Activated T-helper 2 cell treated with anti-CD3 and anti-CD28 coated beads, Interferon-gamma antibody, Interleukin-2, Interleukin-4, amounts not matched to agents 10 μg/mL and 5 μg/mL and 100 μg/mL, durations not matched to agents 14 hours and 24 hours and 36 hours (primary cell): ENCODE measurements around the gene KRTAP4-4. TPM values are rescaled to one million over a fixed set of nuclear protein-coding genes. Genes with fewer than 3 reads are reported as not detected.
"Not testable (repeated sequence)": the region's sequence is repeated elsewhere in the genome, so short reads cannot be mapped to it uniquely, and the experiment has no call there.

ENCODE experiments used
- DNase-seq: peaks from one replicate; pipeline ENCODE4 v3.0.0; 2021; ENCODE audit warnings: low spot score
- H3K27ac Mint-ChIP-seq: one replicate; pipeline ENCODE4 v1.8.0; 2021; ENCODE audit warnings: mixed read lengths
- H3K27me3 Mint-ChIP-seq: one replicate; pipeline ENCODE4 v1.8.0; 2021; ENCODE audit warnings: low read depth, mixed read lengths
- H3K36me3 Mint-ChIP-seq: one replicate; pipeline ENCODE4 v1.8.0; 2021; ENCODE audit warnings: low read depth, mixed read lengths
- H3K4me1 Mint-ChIP-seq: one replicate; pipeline ENCODE4 v1.8.0; 2021; ENCODE audit warnings: low read depth, mixed read lengths
- H3K4me3 Mint-ChIP-seq: one replicate; pipeline ENCODE4 v1.8.0; 2021; ENCODE audit warnings: low read depth, mild to moderate bottlenecking, moderate library complexity, mixed read lengths
- H3K9me3 Mint-ChIP-seq: one replicate; pipeline ENCODE4 v1.8.0; 2021; ENCODE audit warnings: mixed read lengths
- intact Hi-C: fragments of 100-400 bp; cut with micrococcal nuclease; formaldehyde crosslinking; loops from one replicate; pipeline ENCODE4 v1.15.1; 2023
- total RNA-seq: library from RNA; stranded (reverse); gene quantifications from 2 replicates; pipeline ENCODE4 v1.2.3, GENCODE V29; 2022

KRTAP4-4 gene
- total RNA-seq: not detected in 2 replicates

DNA sequence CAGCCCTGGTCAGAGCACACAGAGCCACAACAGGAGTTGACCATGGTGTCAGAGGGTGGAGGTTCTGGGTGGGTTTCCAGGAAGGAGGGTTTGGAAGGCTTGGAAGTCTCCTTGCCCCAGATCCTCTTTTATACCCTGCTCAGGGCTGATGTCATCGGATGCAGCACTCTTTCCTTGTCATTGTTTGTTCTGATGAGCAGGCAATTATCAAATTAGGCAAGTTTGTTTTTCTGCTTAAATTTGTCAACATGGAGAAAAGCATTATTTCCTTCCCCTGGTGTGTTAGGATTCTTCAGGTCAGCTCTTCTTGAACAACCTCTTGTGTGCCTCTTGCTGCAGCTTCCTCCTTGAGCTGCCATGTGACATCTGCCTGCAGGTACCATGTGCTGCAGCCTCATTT lies at the start of gene KRTAP4-4:
KRTAP4-4 (minus strand) TSS at position 101 of the 400 bp plus-strand sequence; CDS start at position 44, 57 bp downstream.
- peaks cover 13% of the 10 kb centered on the region for H3K27me3 Mint-ChIP-seq

DNA sequence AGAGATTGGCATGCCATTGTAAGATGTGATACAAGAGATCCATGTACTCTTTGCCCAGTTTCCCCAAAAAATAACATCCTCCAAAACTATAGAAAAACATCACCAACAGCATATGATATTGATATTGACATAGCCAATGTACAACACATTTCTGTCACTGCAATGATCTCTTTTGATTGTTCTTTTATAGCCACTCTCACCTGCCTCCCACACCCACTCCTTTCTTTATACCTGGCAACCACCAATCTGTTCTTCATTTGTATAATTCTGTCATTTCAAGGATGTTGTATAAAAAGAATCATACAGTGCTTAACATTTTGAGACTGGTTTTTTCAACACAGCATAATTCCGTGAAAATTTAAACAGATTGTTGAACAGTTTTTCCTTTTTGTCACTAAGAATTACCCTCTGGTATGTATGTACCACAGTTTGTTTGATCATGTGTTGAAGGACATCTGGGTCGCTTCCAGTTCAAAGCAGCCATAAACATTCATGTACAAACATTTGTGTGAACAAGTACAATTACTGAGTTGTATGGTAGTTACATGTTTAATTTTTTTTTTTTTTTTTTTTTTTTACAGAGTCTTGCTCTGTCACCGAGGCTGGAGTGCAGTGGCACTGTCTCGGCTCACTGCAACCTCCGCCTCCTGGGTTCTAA lies 39.0 kb upstream of the KRTAP4-4 start:
- Mint-ChIP-seq H3K4me3 (no peak overlapping the region), H3K27me3 (peaks cover 8% of the 10 kb centered on the region), H3K4me1 (no peaks in the 10 kb centered on the region), H3K27ac (no peak overlapping the region), H3K36me3 (no peaks in the 10 kb centered on the region), H3K9me3 (no peaks in the 10 kb centered on the region)
- DNase-seq: no peak
- intact Hi-C loops: no loop called here

More for the DNA sequence above, at the start of gene KRTAP4-4:
- H3K4me3 Mint-ChIP-seq: no peak within 1 kb of the TSS
- no peaks in the 10 kb centered on the region for H3K36me3 Mint-ChIP-seq
- H3K9me3 Mint-ChIP-seq: no peaks in the 10 kb centered on the region
- DNase-seq: no peak
- intact Hi-C loops: no loop called here
- no peak within 1 kb of the TSS for H3K27ac Mint-ChIP-seq
- no peaks in the 10 kb centered on the region for H3K4me1 Mint-ChIP-seq

DNA sequence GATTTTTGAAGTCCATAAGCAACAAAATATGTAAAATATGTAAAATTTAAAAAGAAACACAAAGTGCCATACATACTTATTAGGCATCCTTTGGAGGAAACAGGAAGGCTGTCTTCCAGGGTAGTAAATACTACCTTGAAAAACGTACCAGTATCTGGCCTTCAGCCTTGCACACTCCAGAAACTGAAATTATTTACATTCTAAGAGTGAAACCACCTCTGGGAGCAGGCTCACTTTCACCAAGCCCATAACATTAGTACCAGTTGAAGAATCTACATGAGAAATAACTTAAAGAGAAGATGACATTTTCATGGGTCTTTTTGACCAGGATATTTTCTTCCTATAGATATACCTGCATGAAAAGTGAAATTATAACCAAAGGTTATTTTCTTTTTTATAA lies 35.5 kb upstream of the KRTAP4-4 start:
- Mint-ChIP-seq H3K4me1 (no peaks in the 10 kb centered on the region), H3K9me3 (no peaks in the 10 kb centered on the region), H3K27me3 (peaks cover 8% of the 10 kb centered on the region), H3K36me3 (no peaks in the 10 kb centered on the region), H3K27ac (no peak overlapping the region), H3K4me3 (no peak overlapping the region)
- intact Hi-C loops: no loop called here
- no peak for DNase-seq

DNA sequence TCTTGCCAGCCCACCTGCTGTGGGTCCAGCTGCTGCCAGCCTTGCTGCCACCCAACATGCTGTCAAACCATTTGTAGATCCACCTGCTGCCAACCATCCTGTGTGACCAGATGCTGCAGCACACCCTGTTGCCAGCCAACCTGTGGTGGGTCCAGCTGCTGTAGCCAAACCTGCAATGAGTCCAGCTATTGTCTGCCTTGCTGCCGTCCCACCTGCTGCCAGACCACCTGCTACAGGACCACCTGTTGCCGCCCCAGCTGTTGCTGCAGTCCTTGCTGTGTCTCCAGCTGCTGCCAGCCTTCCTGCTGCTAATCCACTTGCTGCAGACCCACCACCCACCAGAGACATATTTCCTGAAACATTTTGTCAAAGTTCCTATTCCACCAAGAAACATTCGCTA lies 29.8 kb upstream of the KRTAP4-4 start:
- Mint-ChIP-seq H3K4me1 (no peaks in the 10 kb centered on the region), H3K27me3 (peaks cover 3% of the 10 kb centered on the region), H3K4me3 (no peak overlapping the region), H3K27ac (no peak overlapping the region), H3K36me3 (no peaks in the 10 kb centered on the region), H3K9me3 (no peaks in the 10 kb centered on the region)
- DNase-seq: no peak
- intact Hi-C loops: no loop called here

DNA sequence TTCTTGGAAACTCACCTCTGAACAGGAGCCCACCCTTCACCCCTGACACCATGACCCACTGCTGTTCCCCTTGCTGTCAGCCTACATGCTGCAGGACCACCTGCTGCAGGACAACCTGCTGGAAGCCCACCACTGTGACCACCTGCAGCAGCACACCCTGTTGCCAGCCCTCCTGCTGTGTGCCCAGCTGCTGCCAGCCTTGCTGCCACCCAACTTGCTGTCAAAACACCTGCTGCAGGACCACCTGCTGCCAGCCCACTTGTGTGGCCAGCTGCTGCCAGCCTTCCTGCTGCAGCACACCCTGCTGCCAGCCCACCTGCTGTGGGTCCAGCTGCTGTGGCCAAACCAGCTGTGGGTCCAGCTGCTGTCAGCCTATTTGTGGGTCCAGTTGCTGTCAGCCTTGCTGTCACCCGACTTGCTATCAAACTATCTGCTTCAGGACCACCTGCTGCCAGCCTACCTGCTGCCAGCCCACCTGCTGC lies 29.3 kb upstream of the KRTAP4-4 start, which contains the start of gene KRTAP9-1:
KRTAP9-1 (plus strand) TSS at position 51 of the 482 bp plus-strand sequence; CDS start at position 51, 0 bp downstream.
- H3K27me3 Mint-ChIP-seq, H3K27ac Mint-ChIP-seq, intact Hi-C loops, H3K36me3 Mint-ChIP-seq, H3K9me3 Mint-ChIP-seq, H3K4me1 Mint-ChIP-seq, H3K4me3 Mint-ChIP-seq, DNase-seq: not testable (repeated sequence)

DNA sequence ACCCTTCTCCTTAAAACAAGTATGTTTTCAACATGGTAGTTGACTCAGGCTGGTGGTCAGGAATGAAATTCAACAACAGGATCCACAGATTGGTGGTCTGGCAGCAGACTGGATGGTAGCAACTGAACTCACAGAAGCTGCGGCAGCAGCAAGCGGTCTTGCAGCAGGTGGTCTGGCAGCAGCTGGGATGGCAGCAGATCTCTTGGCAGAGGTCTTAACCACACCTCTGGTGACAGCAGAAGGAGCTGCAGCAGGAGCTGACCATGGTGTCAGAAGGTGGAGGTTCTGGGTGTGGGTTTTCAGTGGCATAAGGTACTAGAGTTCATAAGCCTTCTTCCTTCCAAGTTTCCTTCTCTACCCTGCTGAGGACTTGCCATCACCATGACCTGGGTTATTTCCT lies 26.3 kb upstream of the KRTAP4-4 start:
- Mint-ChIP-seq H3K27me3 (peaks cover 6% of the 10 kb centered on the region), H3K4me1 (no peaks in the 10 kb centered on the region)

DNA sequence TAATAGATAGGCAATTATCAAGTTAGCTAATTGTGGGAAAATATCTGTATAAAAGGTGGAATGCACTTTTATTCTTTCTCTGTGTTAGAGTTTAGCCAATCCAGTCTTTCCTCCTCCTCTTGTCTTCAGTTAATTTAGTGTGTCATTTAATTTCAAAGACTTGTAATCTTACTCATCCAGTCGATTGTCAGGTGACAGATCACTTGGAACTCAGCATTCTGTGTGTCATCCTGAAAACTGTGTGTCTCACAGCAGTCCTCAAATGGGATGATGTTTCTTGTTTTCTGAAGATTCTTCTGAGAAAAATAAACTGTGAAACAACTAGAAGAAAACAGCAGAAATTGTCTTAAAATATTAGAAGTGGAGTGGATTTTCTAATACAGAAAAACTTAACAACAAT lies 24.5 kb upstream of the KRTAP4-4 start:
- H3K9me3 Mint-ChIP-seq: no peaks in the 10 kb centered on the region
- no peak overlapping the region for H3K27ac Mint-ChIP-seq
- no peak overlapping the region for H3K4me3 Mint-ChIP-seq
- DNase-seq: no peak
- H3K36me3 Mint-ChIP-seq: no peaks in the 10 kb centered on the region
- intact Hi-C loops: no loop called here
- no peaks in the 10 kb centered on the region for H3K4me1 Mint-ChIP-seq
- H3K27me3 Mint-ChIP-seq: peaks cover 6% of the 10 kb centered on the region

More for the DNA sequence above, 26.3 kb upstream of the KRTAP4-4 start:
- H3K9me3 Mint-ChIP-seq: no peaks in the 10 kb centered on the region
- intact Hi-C loops: no loop called here
- no peak for DNase-seq
- no peaks in the 10 kb centered on the region for H3K36me3 Mint-ChIP-seq
- no peak overlapping the region for H3K4me3 Mint-ChIP-seq
- no peak overlapping the region for H3K27ac Mint-ChIP-seq

DNA sequence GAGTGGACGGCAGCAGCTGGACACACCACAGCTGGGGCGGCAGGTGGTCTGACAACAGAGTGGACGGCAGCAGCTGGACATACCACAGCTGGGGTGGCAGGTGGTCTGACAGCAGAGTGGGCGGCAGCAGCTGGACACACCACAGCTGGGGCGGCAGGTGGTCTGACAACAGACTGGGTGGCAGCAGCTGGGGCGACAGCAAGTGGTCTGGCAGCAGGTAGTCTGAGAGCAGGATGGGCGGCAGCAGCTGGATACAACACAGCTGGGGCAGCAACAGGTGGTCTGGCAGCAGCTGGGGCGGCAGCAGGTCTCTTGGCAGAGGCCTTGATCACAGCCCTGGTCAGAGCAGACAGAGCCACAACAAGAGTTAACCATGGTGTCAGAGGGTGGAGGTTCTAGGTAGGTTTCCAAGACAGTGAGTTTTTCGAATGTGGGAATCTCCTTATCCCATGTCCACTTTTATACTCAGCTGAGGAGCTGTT lies 24.0 kb upstream of the KRTAP4-4 start, which contains the start of gene KRTAP4-1:
KRTAP4-1 (minus strand) TSS at position 432 of the 482 bp plus-strand sequence; CDS start at position 375, 57 bp downstream.
- H3K9me3 Mint-ChIP-seq: no peaks in the 10 kb centered on the region
- peaks cover 6% of the 10 kb centered on the region for H3K27me3 Mint-ChIP-seq
- no peak within 1 kb of the TSS for H3K27ac Mint-ChIP-seq
- no peaks in the 10 kb centered on the region for H3K36me3 Mint-ChIP-seq
- intact Hi-C loops: no loop called here
- no peak within 1 kb of the TSS for H3K4me3 Mint-ChIP-seq
- no peaks in the 10 kb centered on the region for H3K4me1 Mint-ChIP-seq
- no peak for DNase-seq

DNA sequence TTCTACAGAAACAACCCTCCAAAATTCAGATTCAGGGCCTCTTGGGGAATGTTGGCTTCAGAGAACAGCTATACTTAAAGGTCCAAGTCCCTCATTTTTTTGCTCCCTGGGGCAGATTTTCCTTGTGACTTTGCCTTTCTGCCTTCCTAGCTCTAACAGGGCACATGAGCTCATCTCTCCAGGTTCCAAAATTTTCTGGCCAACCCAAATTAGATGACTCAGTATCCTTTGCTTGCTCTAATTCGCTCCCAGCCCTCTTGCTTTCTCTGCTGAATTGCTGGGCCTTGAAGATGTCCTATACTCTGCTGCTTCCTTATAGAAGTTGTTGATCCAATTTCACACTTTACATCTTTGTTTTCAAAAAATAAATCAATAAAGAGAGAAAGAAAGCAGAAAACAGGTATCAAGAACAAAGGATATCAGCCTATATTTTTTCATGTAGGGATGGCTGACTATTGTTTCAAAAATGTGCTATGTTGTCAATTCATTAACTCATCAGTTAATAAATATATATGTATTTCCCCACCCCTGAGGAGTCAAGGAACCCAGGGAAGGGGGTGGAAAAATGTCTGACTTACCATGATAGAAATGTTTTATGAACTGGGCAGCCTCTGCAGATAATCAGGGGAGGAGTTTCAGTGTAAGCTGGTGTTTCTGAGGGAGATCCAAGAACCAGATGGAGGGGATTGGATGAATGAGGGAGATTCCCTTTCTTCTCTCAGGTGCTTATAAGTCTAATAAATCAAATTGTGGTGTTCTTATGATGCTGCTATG lies 18.5 kb upstream of the KRTAP4-4 start:
- H3K36me3 Mint-ChIP-seq: no peaks in the 10 kb centered on the region
- intact Hi-C loops: no loop called here

DNA sequence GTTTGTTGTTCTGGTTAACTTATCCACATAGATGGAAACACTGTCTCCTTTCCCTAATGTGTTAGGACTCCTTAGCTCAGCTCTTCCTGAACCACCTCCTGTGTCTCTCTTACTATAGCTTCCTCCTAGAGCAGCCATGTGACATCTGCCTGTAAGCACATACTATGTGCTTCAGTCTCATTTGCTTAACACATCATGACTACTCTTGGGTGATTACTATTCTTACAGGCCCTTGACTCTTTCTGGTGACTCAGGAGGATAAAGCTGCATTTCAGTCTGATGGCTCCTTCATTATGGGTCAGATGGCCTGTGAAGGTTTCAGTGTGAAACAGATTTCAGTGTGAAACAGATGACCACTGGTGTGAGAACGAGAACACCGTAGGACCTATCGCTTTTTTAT lies 17.8 kb upstream of the KRTAP4-4 start:
- no peaks in the 10 kb centered on the region for H3K9me3 Mint-ChIP-seq
- H3K27ac Mint-ChIP-seq: no peak overlapping the region
- intact Hi-C loops: no loop called here
- no peak for DNase-seq
- H3K4me1 Mint-ChIP-seq: no peaks in the 10 kb centered on the region
- H3K27me3 Mint-ChIP-seq: peaks cover 3% of the 10 kb centered on the region
- H3K36me3 Mint-ChIP-seq: no peaks in the 10 kb centered on the region
- H3K4me3 Mint-ChIP-seq: no peak overlapping the region

More for the DNA sequence above, 18.5 kb upstream of the KRTAP4-4 start:
- H3K9me3 Mint-ChIP-seq: no peaks in the 10 kb centered on the region
- DNase-seq: no peak
- no peaks in the 10 kb centered on the region for H3K4me1 Mint-ChIP-seq
- no peak overlapping the region for H3K4me3 Mint-ChIP-seq
- no peak overlapping the region for H3K27ac Mint-ChIP-seq
- H3K27me3 Mint-ChIP-seq: peaks cover 6% of the 10 kb centered on the region

DNA sequence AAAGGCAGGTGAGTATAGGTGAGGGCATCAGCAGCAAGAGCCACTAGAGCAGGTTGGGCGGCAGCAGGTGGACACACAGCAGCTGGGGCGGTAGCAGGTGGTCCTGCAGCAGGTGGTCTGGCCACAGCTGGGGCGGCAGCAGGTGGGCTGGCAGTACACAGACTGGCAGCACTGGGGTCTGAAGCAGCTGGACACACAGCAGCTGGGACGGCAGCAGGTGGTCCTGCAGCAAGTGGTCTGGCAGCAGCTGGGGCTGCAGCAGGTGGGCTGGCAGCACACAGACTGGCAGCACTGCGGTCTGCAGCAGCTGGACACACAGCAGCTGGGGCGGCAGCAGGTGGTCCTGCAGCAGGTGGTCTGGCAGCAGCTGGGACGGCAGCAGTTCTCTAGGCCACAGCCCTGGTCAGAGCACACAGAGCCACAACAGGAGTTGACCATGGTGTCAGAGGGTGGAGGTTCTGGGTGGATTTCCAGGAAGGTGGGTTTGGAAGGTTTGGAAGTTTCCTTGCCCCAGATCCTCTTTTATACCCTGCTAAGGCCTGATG lies 17.3 kb upstream of the KRTAP4-4 start, which contains the start of gene KRTAP4-2:
KRTAP4-2 (minus strand) TSS at position 495 of the 545 bp plus-strand sequence; CDS start at position 438, 57 bp downstream.
- no peak within 1 kb of the TSS for H3K27ac Mint-ChIP-seq
- no peak for DNase-seq
- no peaks in the 10 kb centered on the region for H3K9me3 Mint-ChIP-seq
- no peaks in the 10 kb centered on the region for H3K36me3 Mint-ChIP-seq
- H3K4me3 Mint-ChIP-seq: no peak within 1 kb of the TSS
- intact Hi-C loops: no loop called here
- H3K27me3 Mint-ChIP-seq: peaks cover 3% of the 10 kb centered on the region
- no peaks in the 10 kb centered on the region for H3K4me1 Mint-ChIP-seq

DNA sequence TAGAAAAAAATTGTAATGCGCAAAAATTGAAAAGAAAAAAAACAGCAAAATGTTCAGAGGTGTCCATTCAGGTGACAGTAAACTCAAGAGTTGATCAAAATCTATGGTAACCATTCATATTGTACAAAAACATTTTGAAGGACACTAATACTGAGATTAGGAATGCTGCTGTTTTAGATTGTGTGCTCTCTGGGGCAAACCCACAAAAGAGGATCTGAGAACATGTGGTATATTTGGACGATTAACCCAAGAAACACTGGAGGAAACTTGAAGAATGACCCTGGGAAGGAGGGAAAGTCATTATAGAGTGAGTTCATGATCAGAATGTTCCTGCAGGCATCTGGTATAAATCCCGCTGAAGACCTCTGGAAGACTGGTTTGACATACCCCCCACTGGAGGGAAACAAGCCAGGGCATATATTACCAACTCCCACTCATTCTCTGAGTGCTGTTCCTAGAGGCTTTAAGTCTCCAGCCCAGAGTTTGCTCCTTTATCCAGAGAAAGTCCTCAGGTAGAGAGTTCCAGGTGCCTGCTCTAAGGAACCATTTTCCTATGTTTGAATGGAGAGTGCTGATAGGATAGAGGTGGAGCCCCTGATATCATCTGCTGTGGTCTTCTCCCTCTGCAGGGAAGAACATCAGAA lies 16.3 kb upstream of the KRTAP4-4 start:
- DNase-seq: no peak
- H3K4me3 Mint-ChIP-seq: no peak overlapping the region
- peaks cover 5% of the 10 kb centered on the region for H3K27me3 Mint-ChIP-seq
- no peak overlapping the region for H3K27ac Mint-ChIP-seq
- no peaks in the 10 kb centered on the region for H3K4me1 Mint-ChIP-seq
- no peaks in the 10 kb centered on the region for H3K36me3 Mint-ChIP-seq
- no peaks in the 10 kb centered on the region for H3K9me3 Mint-ChIP-seq
- intact Hi-C loops: no loop called here
